ENCODE results near the gene PRAME. TPM values are rescaled to one million over a fixed set of nuclear protein-coding genes. Genes with fewer than 3 reads are reported as not detected.

PRAME gene
- total RNA-seq, 1 experiment from 2014 or later = not detected

GRCh38 chr22:22531770-22532546 lies 27.1 kb downstream of the PRAME start:
- no peaks in the 10 kb centered on the region for H3F3A ChIP-seq (ENCODE audit: insufficient read depth, low read depth)
- peaks cover 28% of the 10 kb centered on the region for H3K27me3 ChIP-seq (ENCODE audit: insufficient read depth, low read depth)
- CTCF ChIA-PET = no interaction called here
- no TSS peak for BruUV-seq (replicated peaks)
- no peaks in the 10 kb centered on the region for H3K79me2 ChIP-seq (ENCODE audit: low read depth)
- no peaks in the 10 kb centered on the region for H3K9me3 ChIP-seq (ENCODE audit: insufficient read depth, low read depth)
- no peak for DNase-seq
- TF ChIP-seq EZH2 (IDR thresholded peaks at IDR 0.05; ENCODE audit: low read depth) = no peak
- TF ChIP-seq CTCF (conservative IDR thresholded peaks at IDR 0.05) = no peak
- H3K36me3 ChIP-seq (ENCODE audit: low read depth) = no peaks in the 10 kb centered on the region
- H4K20me1 ChIP-seq (ENCODE audit: insufficient read depth) = no peaks in the 10 kb centered on the region
- no peak overlapping the region for H3K27ac ChIP-seq
- no peak overlapping the region for H3K4me3 ChIP-seq
- H3K4me2 ChIP-seq = no peak overlapping the region
- POLR2A ChIA-PET (ENCODE audit: unreplicated experiment) = no interaction called here
- H3K9me2 ChIP-seq (ENCODE audit: insufficient read depth) = no peaks in the 10 kb centered on the region
- no peak overlapping the region for H2AFZ ChIP-seq
- no peaks in the 10 kb centered on the region for H3K4me1 ChIP-seq (replicated peaks; ENCODE audit: insufficient read depth)
- intact Hi-C loops (cut with micrococcal nuclease; ENCODE audit: unreplicated experiment) = no loop called here

GRCh38 chr22:22528780-22529179 lies 30.3 kb downstream of the PRAME start:
- no peaks in the 10 kb centered on the region for H3K9me3 ChIP-seq (ENCODE audit: insufficient read depth, low read depth)
- POLR2A ChIA-PET (ENCODE audit: unreplicated experiment) = no interaction called here
- no TSS peak for BruUV-seq (replicated peaks)

GRCh38 chr22:22527312-22527711 lies 31.8 kb downstream of the PRAME start:
- ChIA-PET CTCF (no interaction called here), POLR2A (ENCODE audit: unreplicated experiment) (no interaction called here)
- Histone ChIP-seq H3K9me3 (ENCODE audit: insufficient read depth, low read depth) (no peaks in the 10 kb centered on the region), H3K9me2 (ENCODE audit: insufficient read depth) (no peaks in the 10 kb centered on the region), H3K27ac (no peak overlapping the region), H3K79me2 (ENCODE audit: low read depth) (no peaks in the 10 kb centered on the region), H3K27me3 (ENCODE audit: insufficient read depth, low read depth) (peaks cover 34% of the 10 kb centered on the region), H3K4me2 (no peak overlapping the region), H3K4me1 (replicated peaks; ENCODE audit: insufficient read depth) (no peaks in the 10 kb centered on the region), H2AFZ (no peak overlapping the region), H4K20me1 (ENCODE audit: insufficient read depth) (no peaks in the 10 kb centered on the region), H3K4me3 (no peak overlapping the region), H3K36me3 (ENCODE audit: low read depth) (no peaks in the 10 kb centered on the region), H3F3A (ENCODE audit: insufficient read depth, low read depth) (no peaks in the 10 kb centered on the region)
- no peak for DNase-seq
- no peak for TF ChIP-seq CTCF (conservative IDR thresholded peaks at IDR 0.05)
- TF ChIP-seq EZH2 (IDR thresholded peaks at IDR 0.05; ENCODE audit: low read depth) = no peak
- intact Hi-C loops (cut with micrococcal nuclease; ENCODE audit: unreplicated experiment) = no loop called here
- BruUV-seq (replicated peaks) = no TSS peak

More at GRCh38 chr22:22528780-22529179, 30.3 kb downstream of the PRAME start:
- H3F3A ChIP-seq (ENCODE audit: insufficient read depth, low read depth) = no peaks in the 10 kb centered on the region
- no peak overlapping the region for H3K4me3 ChIP-seq
- no peaks in the 10 kb centered on the region for H3K9me2 ChIP-seq (ENCODE audit: insufficient read depth)
- H3K27ac ChIP-seq = no peak overlapping the region
- intact Hi-C loops (cut with micrococcal nuclease; ENCODE audit: unreplicated experiment) = no loop called here
- peaks cover 37% of the 10 kb centered on the region for H3K27me3 ChIP-seq (ENCODE audit: insufficient read depth, low read depth)
- no peaks in the 10 kb centered on the region for H3K4me1 ChIP-seq (replicated peaks; ENCODE audit: insufficient read depth)
- DNase-seq = no peak
- H2AFZ ChIP-seq = no peak overlapping the region
- no peaks in the 10 kb centered on the region for H4K20me1 ChIP-seq (ENCODE audit: insufficient read depth)
- H3K36me3 ChIP-seq (ENCODE audit: low read depth) = no peaks in the 10 kb centered on the region
- CTCF ChIA-PET = no interaction called here
- TF ChIP-seq CTCF (conservative IDR thresholded peaks at IDR 0.05) (no peak), EZH2 (IDR thresholded peaks at IDR 0.05; ENCODE audit: low read depth) (no peak)
- no peaks in the 10 kb centered on the region for H3K79me2 ChIP-seq (ENCODE audit: low read depth)
- no peak overlapping the region for H3K4me2 ChIP-seq
